Epithelial cell of prostate (primary cell): ENCODE data around the gene UBE2R2.
"Not testable (repeated sequence)": the region's sequence is repeated elsewhere in the genome, so short reads cannot be mapped to it uniquely, and the experiment has no call there.

ENCODE experiments used
- DNase-seq: peaks from one replicate; pipeline ENCODE4 v3.0.0-alpha.2; 2011; ENCODE audit warnings: low read depth, low spot score
- H3K27ac ChIP-seq: fragments of 450-650 bp; 2 replicates; pipeline ENCODE4 v1.5.1; 2017; ENCODE audit warnings: mild to moderate bottlenecking

Gene UBE2R2

DNA sequence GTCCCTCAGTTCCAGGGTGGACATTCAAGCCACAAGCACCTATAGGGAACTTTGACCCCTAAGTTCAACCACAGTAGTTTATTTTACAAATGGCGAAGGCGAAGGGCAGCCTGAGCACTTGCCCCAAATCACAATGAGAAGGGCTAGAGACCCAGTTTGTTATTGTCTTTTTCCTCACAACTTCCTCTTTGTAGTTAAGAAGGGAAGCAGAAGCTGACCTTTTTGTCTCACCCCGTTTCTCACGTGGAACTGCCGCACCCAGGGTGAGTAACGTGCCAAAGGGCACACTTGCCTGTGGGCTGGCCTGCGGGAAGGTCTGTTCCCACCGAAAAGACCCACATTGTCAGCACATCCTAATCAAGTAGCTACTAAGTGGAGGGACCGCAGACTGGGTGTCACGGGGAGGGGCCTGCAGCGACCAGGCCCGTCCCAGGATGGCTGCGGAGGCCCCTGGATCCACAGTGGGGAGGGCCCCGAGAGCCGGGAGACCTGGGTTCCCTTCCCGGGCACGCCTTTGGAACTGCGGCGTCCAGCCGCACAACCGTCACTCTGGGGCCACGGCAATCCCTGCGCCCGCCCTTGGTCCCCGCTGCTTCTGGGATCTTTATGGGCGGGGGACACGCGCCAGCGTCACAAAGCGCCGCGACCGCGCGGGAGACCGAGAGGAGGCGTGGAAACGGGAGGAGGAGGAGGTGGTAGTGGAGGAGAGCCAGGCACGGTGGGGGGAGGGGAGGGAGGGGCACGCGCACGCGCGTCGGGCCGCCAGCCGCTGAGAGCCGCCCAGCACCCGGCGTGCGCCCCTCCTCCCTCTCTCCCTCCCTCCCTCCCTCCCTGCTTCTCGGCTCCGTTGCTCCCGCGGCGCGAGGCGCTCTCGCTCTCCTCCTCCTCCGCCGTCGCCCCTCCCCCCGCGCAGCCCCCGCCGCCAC, at the start of gene UBE2R2:
Gene UBE2R2 (plus strand): TSS at position 834 of the 926 bp plus-strand sequence. CDS start 598 bp downstream, outside the sequence.
- peak within 1 kb of the TSS; percentile 94 for H3K27ac ChIP-seq
- DNase-seq: no peak

DNA sequence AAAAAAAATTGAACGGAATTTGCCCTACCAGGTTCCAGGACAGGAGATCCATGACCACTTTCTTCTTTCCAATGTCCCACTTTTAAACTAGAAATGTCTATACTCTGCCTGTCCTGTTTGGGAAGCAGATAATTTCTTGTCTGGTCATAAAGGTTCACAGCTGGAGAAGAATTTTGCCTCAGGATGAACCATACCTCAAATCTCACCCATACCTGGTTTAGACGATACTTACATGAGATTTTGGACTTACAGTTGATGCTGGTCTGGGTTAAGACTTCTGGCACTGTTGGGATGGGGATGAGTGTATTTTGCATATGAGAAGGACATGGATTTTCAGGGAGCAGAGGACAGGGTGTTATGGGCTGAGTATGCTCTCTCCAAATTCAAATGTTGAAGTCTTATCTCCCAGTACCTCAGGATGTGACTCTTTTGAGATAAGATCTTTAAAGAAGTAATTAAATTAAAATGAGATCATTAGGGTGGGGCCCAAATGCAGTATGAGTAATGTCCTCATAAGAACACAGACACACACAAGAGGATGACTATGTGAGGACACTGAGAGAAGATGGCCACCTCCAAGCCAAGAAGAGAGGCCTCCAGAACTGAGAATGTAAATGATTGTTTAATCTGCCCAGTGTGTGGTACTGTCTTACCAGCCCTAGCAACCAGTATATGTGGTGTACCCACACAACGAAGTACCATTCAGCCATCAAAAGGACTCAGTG, 46.6 kb upstream of the UBE2R2 start:
- peak; percentile 53 for DNase-seq

GRCh38 chr9:33773135-33773534, 43.8 kb upstream of the UBE2R2 start:
- DNase-seq: not testable (repeated sequence)
- peak overlapping the region; percentile 89 for H3K27ac ChIP-seq

More for the DNA sequence above, 46.6 kb upstream of the UBE2R2 start:
- H3K27ac ChIP-seq: peak overlapping the region; percentile 89

DNA sequence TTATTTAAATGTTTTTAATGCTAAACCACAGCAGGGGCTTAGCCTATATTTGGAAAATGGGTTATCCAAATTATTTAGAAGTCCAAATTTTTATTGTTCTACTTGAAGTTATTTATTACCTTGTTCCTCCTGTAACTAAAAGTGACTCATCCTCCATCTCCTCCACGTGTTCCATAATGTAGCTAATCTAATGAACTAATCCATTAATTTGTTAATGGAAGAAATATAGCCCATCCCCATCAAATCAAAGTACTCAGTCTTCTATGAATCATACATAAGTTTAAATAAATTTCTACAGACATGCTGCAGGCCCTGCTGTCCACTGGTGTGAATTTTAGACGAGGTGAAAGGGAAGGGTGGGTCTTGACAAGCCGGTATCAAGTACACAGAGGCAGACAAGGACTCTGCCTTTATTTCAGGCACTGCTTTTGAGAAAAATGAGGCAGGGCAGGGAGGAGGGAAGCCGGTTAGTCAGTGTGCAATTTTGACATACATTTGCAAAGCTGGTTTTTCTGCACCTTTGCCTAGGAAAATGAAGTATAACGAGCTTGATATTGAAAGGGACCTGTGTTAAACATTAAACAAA, 42.8 kb upstream of the UBE2R2 start:
- H3K27ac ChIP-seq: peak overlapping the region; percentile 89
- not testable (repeated sequence) for DNase-seq

DNA sequence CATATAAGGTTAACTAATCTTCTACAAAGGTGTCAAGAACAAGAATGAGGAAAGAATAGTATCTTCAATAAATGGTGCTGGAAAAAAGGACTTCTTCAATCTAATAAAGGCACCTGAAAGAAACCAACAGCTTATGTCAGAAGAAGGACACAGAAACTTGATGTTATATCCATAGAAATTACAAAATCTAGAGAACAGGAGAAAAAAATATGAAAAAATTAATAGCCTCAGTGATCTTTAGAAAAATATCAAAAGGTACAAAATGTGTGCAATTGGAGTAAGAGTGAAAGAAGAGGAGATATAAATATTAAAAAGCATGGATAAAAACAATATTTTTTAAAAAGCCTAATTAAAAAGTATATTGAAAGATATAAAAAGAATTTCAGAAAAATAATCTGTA, 40.4 kb upstream of the UBE2R2 start:
- no peak overlapping the region for H3K27ac ChIP-seq
- DNase-seq: no peak

- no peak for DNase-seq
- peak overlapping the region; percentile 58 for H3K27ac ChIP-seq
Observed at GRCh38 chr9:33778700-33779351, 38.1 kb upstream of the UBE2R2 start.

GRCh38 chr9:33780276-33780675, 36.7 kb upstream of the UBE2R2 start:
- DNase-seq: no peak
- peak overlapping the region; percentile 58 for H3K27ac ChIP-seq

- DNase-seq: no peak
Observed at GRCh38 chr9:33781736-33782135, 35.2 kb upstream of the UBE2R2 start.

DNA sequence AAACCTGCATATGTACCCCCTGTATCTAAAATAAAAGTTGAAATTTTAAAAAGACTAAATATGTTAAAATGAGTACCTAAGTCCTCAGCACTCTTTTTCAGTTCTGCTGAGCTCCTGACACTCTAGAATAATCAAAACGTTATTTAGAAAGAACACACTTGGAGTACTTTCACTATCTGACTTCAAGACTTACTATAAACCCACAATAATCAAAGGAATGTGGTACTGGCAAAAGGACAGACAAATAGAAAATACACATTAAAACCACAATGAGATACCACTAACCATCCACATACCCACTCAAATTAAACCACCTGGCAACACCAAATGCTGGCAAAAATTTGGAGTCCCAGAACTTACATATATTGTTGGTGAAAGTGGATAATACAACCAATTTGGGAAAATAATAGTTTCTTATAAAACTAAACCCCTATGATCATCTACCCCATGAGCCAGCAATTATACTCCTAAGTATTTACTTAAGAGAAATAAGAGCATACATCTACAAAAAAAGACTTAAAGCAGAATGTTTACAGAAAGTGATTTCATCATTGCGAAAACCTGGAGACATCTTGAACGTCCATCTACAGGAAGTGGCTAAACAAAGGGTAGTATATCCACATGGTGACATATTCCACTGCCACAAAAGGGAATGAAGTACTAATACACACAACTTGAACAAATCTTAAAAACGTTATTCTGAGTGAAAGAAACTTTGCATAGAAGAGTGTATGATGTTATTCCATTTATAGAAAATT, 34.4 kb upstream of the UBE2R2 start:
- DNase-seq: no peak

More at GRCh38 chr9:33781736-33782135, 35.2 kb upstream of the UBE2R2 start:
- H3K27ac ChIP-seq: no peak overlapping the region

DNA sequence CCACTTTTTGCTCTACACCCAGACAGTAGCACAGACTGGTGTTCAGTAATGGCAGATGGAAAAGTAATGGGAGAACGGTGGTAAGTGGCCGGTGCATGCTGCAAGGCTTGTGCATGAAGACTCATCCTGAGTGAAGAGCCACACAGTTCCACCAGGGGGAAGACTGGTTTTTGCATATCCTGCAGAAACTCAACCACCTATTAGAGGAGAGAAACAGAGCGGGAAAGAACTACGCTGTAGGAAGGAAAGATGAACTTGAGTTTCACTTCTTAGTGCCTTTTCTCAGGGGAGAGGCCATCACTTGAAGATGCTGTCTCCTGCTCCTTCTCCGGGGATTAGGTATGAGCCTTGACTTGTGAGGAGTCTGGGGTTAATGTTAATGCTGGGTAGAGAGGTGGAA, 31.0 kb upstream of the UBE2R2 start:
- DNase-seq: no peak
- no peak overlapping the region for H3K27ac ChIP-seq

More for the DNA sequence above, 34.4 kb upstream of the UBE2R2 start:
- peak overlapping the region; percentile 46 for H3K27ac ChIP-seq

DNA sequence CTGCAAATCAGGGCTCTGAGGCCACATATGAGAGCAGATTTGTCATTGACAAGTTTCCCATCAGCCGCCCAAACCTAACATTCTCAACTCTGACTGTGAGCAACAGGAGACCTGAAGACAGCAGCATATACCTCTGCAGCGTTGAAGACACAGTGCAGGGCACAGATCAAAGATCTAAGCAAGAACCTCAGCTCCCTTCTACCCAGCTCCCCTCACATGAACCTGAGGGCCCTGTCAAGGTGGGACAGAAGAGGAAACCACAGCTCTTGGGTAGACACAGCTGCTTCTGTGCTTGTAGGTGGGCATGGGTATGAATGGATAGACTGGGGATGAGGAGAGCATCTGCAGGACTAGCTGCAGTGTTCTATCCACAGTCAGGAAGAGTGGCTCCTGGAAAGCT, 30.3 kb upstream of the UBE2R2 start:
- H3K27ac ChIP-seq: no peak overlapping the region
- no peak for DNase-seq

DNA sequence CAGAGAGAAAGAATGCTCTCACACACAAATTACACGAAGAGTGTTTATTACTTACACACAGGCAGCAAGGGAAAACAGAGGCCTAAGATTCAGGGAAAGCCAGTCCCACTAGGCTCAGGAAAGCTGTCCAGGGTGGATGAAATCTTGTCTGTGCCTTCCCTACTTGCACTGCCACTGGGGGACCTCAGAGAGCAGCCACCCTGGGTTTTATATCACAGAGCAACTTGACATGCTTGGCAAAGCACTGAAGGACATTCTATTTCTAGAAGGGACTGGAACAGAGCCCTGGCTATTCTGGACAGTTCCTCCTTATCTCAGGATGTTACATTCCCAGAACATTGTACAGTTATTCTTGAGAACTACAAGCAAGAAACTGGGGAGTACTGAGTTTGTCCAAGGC, 29.1 kb upstream of the UBE2R2 start:
- no peak for DNase-seq
- no peak overlapping the region for H3K27ac ChIP-seq

DNA sequence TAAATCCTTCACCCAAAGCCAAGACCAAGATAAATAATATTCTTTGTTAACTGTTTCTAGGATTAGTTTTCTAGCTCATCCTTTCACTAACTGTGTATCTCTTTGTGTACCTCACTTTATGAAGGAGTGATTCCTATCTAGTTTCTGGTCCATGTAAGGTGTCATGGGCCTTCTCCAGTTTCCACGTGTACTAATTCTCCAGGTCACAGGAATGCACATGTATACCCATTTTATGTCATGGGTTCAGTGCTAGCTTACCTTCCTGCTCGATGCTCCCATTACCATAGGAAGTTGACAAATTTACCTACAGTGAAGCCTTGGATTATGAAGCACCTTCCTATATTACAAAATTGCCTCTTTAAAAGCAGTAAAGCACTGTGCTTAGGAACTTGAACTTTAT, 27.5 kb upstream of the UBE2R2 start:
- not testable (repeated sequence) for H3K27ac ChIP-seq

DNA sequence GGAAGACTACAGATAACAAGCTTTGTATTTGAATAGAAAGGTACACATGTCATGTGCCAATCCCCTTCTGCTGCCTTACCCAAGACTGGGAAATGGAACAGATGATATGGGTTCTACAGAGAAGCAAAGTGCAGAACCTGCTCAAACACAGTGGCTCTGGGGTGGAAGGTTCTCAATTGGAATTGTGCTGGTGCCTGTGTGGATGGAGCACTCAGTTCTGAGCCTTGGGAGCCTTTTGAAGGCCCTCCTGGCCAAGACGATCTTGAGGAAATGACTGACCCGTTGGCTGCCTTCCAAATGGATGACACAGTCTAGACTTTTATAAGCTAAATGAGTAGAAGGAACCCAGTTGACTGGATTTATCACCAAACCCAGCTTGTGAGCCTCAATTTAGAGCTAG, 25.8 kb upstream of the UBE2R2 start:
- H3K27ac ChIP-seq: no peak overlapping the region
- DNase-seq: no peak

More for the DNA sequence above, 27.5 kb upstream of the UBE2R2 start:
- not testable (repeated sequence) for DNase-seq

DNA sequence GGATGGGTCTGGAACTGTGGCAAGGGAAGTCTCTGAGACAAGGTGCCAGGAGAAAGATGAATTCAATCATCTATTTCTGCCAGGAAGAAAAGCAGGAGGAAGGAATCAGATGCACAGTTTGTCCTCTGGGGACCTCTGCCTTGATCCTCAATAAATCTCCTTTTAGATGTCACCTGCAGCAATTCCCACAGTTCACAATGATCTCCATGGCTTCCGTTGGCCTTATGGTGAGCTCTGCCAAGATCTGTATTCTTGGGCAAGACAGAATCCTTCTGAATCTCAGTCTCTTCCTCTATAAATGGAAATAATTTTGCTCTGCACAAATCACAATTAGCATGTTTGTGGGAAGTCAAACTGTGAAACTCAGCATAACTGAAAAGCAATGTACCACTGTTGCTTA, 23.5 kb upstream of the UBE2R2 start:
- not testable (repeated sequence) for H3K27ac ChIP-seq, DNase-seq

DNA sequence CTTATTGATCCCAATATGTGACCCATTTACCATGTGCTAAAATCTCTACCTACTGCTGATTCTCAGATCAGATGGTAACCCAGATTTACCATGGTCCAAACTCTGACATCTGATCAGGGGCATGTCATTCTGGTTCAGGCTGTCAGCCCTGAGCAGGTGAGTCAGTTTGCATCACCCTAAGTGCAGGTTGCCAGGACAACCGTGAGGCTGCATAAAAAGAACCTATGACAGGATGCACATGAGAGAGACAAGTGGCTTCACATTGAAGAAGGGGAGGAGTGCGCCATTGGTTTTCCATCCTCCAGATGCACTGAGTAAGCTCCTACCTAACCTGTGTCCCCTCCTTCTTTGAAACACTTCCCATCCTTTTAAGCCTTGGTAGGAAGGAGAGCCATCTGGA, 22.4 kb upstream of the UBE2R2 start:
- DNase-seq: no peak
- peak overlapping the region; percentile 69 for H3K27ac ChIP-seq

DNA sequence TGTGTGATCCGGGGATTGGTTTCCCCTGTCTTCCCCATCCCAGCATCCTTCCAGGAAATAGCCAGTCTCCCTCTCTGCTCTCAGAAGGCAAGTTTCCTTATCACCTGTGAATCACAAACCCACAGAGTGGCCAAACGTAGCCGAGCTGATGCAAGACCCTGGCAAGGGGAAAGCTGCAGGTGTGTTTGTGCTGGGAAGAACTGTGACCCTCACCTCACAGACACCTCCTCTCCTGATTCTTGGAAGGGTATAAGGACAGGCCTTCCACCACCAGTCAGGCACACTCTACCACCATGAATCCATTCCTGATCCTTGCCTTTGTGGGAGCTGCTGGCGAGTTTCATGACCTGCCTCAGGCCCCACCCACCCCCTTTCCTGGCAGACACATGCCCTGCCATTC, 21.7 kb upstream of the UBE2R2 start, which contains the start of gene PRSS3:
Gene PRSS3 (plus strand): TSS at position 281 of the 400 bp plus-strand sequence. CDS start 13 bp downstream, at position 294.
- H3K27ac ChIP-seq: peak within 1 kb of the TSS; percentile 69
- DNase-seq: no peak

DNA sequence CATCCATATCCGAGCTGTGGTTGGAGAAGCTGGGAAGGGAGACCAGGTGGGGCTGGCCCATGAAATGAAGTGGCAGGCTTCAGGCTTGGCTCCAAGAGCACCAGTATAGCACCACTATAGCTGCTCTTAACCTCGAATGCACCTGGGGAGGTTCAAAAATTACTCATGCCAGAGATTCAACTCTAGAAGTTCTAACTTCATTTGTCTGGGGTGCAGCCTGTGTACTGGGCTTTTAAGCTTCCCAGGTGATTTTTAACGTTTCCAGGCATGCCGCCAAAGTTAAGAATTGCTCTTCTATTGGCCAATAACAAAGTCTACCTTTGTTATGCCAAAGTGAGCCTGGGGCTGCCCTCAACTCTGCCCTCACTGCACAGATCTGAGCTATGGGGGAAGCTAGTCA, 21.1 kb upstream of the UBE2R2 start:
- H3K27ac ChIP-seq: peak overlapping the region; percentile 69
- DNase-seq: no peak

GRCh38 chr9:33796679-33797078, 20.3 kb upstream of the UBE2R2 start:
- not testable (repeated sequence) for DNase-seq, H3K27ac ChIP-seq
